Body of pancreas (tissue), 4 donors: ENCODE data around the gene PDE2A. TPM values are rescaled to one million over a fixed set of nuclear protein-coding genes. Genes with fewer than 3 reads are reported as not detected.

Experiments
- ATAC-seq: fragments of 150-250 bp; one replicate; pipeline ENCODE4 v1.9.1; 2016
- DNase-seq, 4 donors: peaks; one replicate each; pipeline ENCODE4 v3.0.0-alpha.2; 2019
- H3K27ac ChIP-seq, 4 donors: fragments of 200-600 bp; sonication (generic); 1 replicate in 3 of 4; 2 replicates in 1 of 4; pipeline versions ENCODE4 v1.5.1 to v1.6.1; 2016 to 2019; ENCODE audit warnings: mild to moderate bottlenecking in 1 of 4, mixed read lengths in 1 of 4, moderate library complexity in 1 of 4
- H3K27me3 ChIP-seq, 2 donors: fragments of 200-600 bp; sonication (generic); one replicate each; pipeline ENCODE4 v1.6.0; 2016; ENCODE audit warnings: mild to moderate bottlenecking in 1 of 2
- H3K36me3 ChIP-seq, 2 donors: fragments of 200-600 bp; sonication (generic); replicated peaks in 1 of 2; 2 replicates each; pipeline ENCODE4 v1.5.1; 2016; ENCODE audit warnings: low read depth in 2 of 2; ENCODE audit not compliant: insufficient read depth in 1 of 2
- H3K4me1 ChIP-seq: fragments of 200-600 bp; sonication (generic); one replicate; pipeline ENCODE4 v1.6.0; 2016
- H3K4me3 ChIP-seq, 2 donors: fragments of 200-600 bp; sonication (generic); 1 replicate in 1 of 2; 2 replicates in 1 of 2; pipeline ENCODE4 v1.5.1; 2016 to 2019
- H3K9me3 ChIP-seq, 3 donors: fragments of 200-600 bp; sonication (generic); 1 replicate in 2 of 3; 2 replicates in 1 of 3; pipeline ENCODE4 v1.5.1; 2016
- POLR2A ChIP-seq, 3 donors: fragments of 450-650 bp; IDR thresholded peaks; one replicate each; pipeline ENCODE4 v1.6.1; 2016; ENCODE audit warnings: antibody characterized with exemption in 3 of 3, mild to moderate bottlenecking in 2 of 3
- WGBS, 2 donors: methylation state at CpG; one replicate each; pipeline ENCODE4 v1.1.5; 2017; 5-methylcytosine and 5-hydroxymethylcytosine counted together
- intact Hi-C: fragments of 100-400 bp; cut with DNase I; formaldehyde crosslinking; loops from one replicate; pipeline ENCODE4 v1.15.1; 2023
- total RNA-seq, 2 donors: library from RNA; depleted of rRNA; stranded (reverse); fragments of >200 nt; gene quantifications; one replicate each; pipeline ENCODE4 v1.1.0, GENCODE V29; 2016
- TF ChIP-seq, protein P1 (sequence below), 7 experiments: fragments of 450-650 bp in 4 of 7; fragments of 200-600 bp in 3 of 7; sonication (generic) in 3 of 7; IDR thresholded peaks; one replicate each; pipeline ENCODE4 v1.5.1; 2016 to 2019; ENCODE audit warnings: antibody characterized with exemption in 7 of 7

PDE2A gene
- total RNA-seq, 2 donors from 2014 or later = 7.0 to 29.3 TPM

DNA sequence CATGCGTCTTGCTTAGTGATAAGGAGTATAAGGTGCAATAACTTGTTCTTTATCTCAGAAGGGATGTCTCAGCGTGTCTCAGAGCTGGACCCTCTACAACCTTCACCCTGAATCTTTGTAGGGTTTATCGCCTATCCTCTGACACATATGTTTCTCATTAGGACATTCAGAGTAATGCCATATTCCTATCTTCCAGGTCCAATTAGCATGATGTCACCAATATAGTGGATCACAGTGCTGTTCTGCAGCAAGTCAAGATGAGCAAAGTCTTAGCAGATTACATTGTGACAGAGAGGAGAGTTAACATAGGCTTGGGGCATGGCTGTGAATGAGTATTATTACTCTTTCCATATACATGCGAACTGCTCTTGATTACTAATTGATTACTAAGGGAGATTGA lies 129.6 kb downstream of the PDE2A start:
- DNase-seq = no peak
- 78 to 81% methylated on average over 4 of the region's 4 CpGs for WGBS, 2 donors
- TF ChIP-seq POLR2A (IDR thresholded peaks at IDR 0.05) = no peak
- TF ChIP-seq, protein P1, sequence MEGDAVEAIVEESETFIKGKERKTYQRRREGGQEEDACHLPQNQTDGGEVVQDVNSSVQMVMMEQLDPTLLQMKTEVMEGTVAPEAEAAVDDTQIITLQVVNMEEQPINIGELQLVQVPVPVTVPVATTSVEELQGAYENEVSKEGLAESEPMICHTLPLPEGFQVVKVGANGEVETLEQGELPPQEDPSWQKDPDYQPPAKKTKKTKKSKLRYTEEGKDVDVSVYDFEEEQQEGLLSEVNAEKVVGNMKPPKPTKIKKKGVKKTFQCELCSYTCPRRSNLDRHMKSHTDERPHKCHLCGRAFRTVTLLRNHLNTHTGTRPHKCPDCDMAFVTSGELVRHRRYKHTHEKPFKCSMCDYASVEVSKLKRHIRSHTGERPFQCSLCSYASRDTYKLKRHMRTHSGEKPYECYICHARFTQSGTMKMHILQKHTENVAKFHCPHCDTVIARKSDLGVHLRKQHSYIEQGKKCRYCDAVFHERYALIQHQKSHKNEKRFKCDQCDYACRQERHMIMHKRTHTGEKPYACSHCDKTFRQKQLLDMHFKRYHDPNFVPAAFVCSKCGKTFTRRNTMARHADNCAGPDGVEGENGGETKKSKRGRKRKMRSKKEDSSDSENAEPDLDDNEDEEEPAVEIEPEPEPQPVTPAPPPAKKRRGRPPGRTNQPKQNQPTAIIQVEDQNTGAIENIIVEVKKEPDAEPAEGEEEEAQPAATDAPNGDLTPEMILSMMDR (IDR thresholded peaks at IDR 0.05) = no peak

DNA sequence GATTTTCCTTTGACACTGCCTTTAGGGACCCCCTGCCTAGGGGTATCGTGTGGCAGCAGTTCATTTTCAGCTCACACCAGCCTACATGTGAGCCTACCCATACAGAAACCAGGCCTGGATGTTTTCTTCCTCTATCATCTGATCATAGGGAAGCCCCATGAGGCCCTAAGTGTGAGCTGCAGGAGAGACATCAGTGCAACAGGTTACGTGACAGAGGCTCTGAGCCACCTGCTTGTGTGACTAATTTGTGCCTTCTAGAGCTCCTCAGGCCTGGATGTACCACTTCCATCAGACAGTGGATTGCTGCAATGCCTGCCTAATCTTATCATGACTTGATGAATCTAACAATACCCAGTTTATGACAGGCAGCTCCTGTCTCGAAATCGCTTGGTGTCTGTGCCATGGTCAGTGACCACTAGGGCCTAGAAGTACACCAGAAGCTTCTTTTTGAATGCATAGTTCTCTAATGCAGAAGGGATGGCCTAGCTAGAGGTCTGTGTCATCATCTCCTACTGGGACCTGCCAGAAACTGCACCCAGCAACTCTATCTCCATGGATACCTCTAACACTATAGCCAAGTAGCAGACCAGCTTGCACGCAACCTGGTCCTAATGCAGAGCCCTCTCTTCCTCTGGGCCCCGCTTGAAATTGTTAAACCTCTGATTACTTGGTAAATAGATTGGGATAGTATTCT lies 130.2 kb downstream of the PDE2A start:
- no peak overlapping the region for H3K4me3 ChIP-seq
- H3K9me3 ChIP-seq = no peaks in the 10 kb centered on the region
- WGBS, 2 donors = 83 to 87% methylated on average over 6 of the region's 6 CpGs
- no peak for DNase-seq
- TF ChIP-seq, protein P1 (IDR thresholded peaks at IDR 0.05) = no peak
- H3K36me3 ChIP-seq = no peaks in the 10 kb centered on the region
- no peaks in the 10 kb centered on the region for H3K27me3 ChIP-seq
- intact Hi-C loops = no loop called here
- ATAC-seq = no peak
- H3K4me1 ChIP-seq = peaks cover 9% of the 10 kb centered on the region
- no peak overlapping the region for H3K27ac ChIP-seq

More for the DNA sequence above, 129.6 kb downstream of the PDE2A start:
- H3K36me3 ChIP-seq = no peaks in the 10 kb centered on the region
- intact Hi-C loops = no loop called here
- peaks cover 9% of the 10 kb centered on the region for H3K4me1 ChIP-seq
- H3K4me3 ChIP-seq = no peak overlapping the region
- H3K27ac ChIP-seq = no peak overlapping the region
- H3K27me3 ChIP-seq = no peaks in the 10 kb centered on the region
- no peaks in the 10 kb centered on the region for H3K9me3 ChIP-seq
- no peak for ATAC-seq

- WGBS, 2 donors = 75 to 77% methylated on average over 4 of the region's 4 CpGs
- H3K27ac ChIP-seq = peak overlapping the region in 1 of 4 donors; percentile 57
- no peak overlapping the region for H3K4me3 ChIP-seq
- intact Hi-C loops = no loop called here
- H3K27me3 ChIP-seq = no peaks in the 10 kb centered on the region
- H3K9me3 ChIP-seq = no peaks in the 10 kb centered on the region
- H3K4me1 ChIP-seq = peaks cover 16% of the 10 kb centered on the region
- no peak for TF ChIP-seq POLR2A (IDR thresholded peaks at IDR 0.05)
- TF ChIP-seq, protein P1 (IDR thresholded peaks at IDR 0.05) = no peak
- DNase-seq (peak; percentile 38 to 80 (median 52)), ATAC-seq (peak; percentile 45)
- H3K36me3 ChIP-seq = no peaks in the 10 kb centered on the region
Measured at GRCh38 chr11:72541257-72541974, 132.8 kb downstream of the PDE2A start.

GRCh38 chr11:72537051-72537450 lies 137.2 kb downstream of the PDE2A start:
- no peak for ATAC-seq
- WGBS, 2 donors = 77 to 79% methylated on average over 2 of the region's 2 CpGs

More at GRCh38 chr11:72537051-72537450, 137.2 kb downstream of the PDE2A start:
- no peaks in the 10 kb centered on the region for H3K27me3 ChIP-seq
- peaks cover 37% of the 10 kb centered on the region for H3K4me1 ChIP-seq
- H3K9me3 ChIP-seq = no peaks in the 10 kb centered on the region
- TF ChIP-seq, protein P1 (IDR thresholded peaks at IDR 0.05) = no peak
- TF ChIP-seq POLR2A (IDR thresholded peaks at IDR 0.05) = no peak
- intact Hi-C loops = no loop called here
- H3K36me3 ChIP-seq = no peaks in the 10 kb centered on the region
- no peak overlapping the region for H3K4me3 ChIP-seq
- no peak overlapping the region for H3K27ac ChIP-seq
- DNase-seq = no peak
